Tibial nerve (tissue), 3 donors: ENCODE data around the gene ZMYND15.

Experiments used
- CTCF ChIP-seq, 5 experiments: fragments of 200-600 bp in 3 of 5; fragments of 450-650 bp in 2 of 5; sonication (generic) in 3 of 5; IDR thresholded peaks; one replicate each; pipeline ENCODE4 v1.5.1; 2016 to 2019; ENCODE audit warnings: antibody characterized with exemption in 5 of 5, mild to moderate bottlenecking in 3 of 5, moderate library complexity in 2 of 5
- POLR2A ChIP-seq, 2 donors: fragments of 450-650 bp; IDR thresholded peaks; one replicate each; pipeline ENCODE4 v1.6.1; 2017; ENCODE audit warnings: antibody characterized with exemption in 2 of 2, mild to moderate bottlenecking in 2 of 2, moderate library complexity in 2 of 2

- no peak for TF ChIP-seq CTCF (IDR thresholded peaks at IDR 0.05)
- TF ChIP-seq POLR2A (IDR thresholded peaks at IDR 0.05): no peak
Observed at GRCh38 chr17:4788807-4789700, 49.4 kb downstream of the ZMYND15 start, which contains the start of gene GLTPD2.
